ENCODE data around the gene PLOD1. TPM values are rescaled to one million over a fixed set of nuclear protein-coding genes. Genes with fewer than 3 reads are reported as not detected.

PLOD1 gene
- total and polyA plus RNA-seq, 12 donors, result 27.3 to 102 (median 48.5) TPM

DNA sequence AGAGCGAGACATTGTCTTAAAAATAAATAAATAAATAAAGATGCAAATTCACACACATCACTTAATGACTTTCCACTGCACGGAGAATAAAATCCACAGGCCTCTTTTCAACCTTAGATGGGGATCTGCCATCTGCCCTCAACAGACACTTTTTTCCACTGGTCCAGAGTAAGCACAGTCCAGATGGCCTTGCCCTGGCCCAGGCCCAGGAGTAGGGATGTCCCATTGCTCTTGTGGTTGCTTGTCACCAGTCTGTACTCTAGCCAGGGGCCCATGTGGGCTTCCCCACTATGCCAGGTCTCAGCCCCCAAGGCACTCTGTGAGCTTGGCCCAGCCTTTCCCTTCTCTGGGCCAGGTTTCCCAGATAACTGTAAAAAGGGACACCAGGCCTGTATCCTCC lies 17.4 kb downstream of the PLOD1 start:
- no peak overlapping the region for H3K4me3 ChIP-seq
- H3K27ac ChIP-seq, result peak overlapping the region in 2 of 10 donors; percentile 30 to 37
- 87 to 100% methylated on average over 2 of the region's 2 CpGs for WGBS, 2 donors
- H3K27me3 ChIP-seq, result no peaks in the 10 kb centered on the region
- intact Hi-C loops (cut with DNase I), result no loop called here
- H3K9me3 ChIP-seq, result no peaks in the 10 kb centered on the region
- H3K4me1 ChIP-seq, result peaks cover 0 to 15% (median 0%) of the 10 kb centered on the region in 9 donors
- TF ChIP-seq CTCF (IDR thresholded peaks at IDR 0.05), result no peak
- peaks cover 0 to 95% (median 37%) of the 10 kb centered on the region in 9 donors for H3K36me3 ChIP-seq
- ATAC-seq (peak in 2 of 8 donors; percentile 43), DNase-seq (no peak)

- H3K9me3 ChIP-seq, result no peaks in the 10 kb centered on the region
- intact Hi-C loops (cut with DNase I), result loop anchor here in 1 of 10 donors (1.0 kb wide), 1 partner anchor 23 kb away; no protein-coding TSS in a partner anchor
- H3K36me3 ChIP-seq, result peaks cover 0 to 100% (median 38%) of the 10 kb centered on the region in 9 donors
- TF ChIP-seq CTCF (IDR thresholded peaks at IDR 0.05), result no peak
- H3K27ac ChIP-seq, result peak overlapping the region in 3 of 10 donors; percentile 8 to 37 (median 30)
- peaks cover 0 to 15% (median 0%) of the 10 kb centered on the region in 9 donors for H3K4me1 ChIP-seq
- DNase-seq, result no peak
- no peak overlapping the region for H3K4me3 ChIP-seq
- ATAC-seq, result peak in 3 of 8 donors; percentile 35 to 68 (median 55)
- no peaks in the 10 kb centered on the region for H3K27me3 ChIP-seq
- WGBS, 2 donors, result 84 to 87% methylated on average over 11 of the region's 11 CpGs
These were observed 18.1 kb downstream of the PLOD1 start for GRCh38 chr1:11952455-11953109.

DNA sequence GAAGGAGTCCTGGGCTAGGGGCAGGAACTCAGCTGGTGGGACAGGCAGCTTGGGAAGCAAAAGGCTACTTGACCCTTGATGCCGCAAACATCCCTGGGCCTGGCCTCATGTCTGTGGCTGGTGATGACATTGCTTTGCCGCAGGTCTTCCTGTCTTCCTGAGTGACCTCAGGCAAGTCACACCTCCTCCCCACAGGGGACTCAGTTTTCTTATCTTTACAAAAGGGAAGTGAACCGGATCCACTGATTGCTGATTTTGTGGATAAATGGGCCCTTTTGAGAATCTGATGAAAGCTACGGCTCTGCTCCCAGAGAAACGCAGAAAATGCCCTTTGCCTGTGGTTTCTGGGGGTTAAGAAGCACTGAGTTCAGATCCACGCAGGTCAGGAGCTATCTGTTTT lies 20.7 kb downstream of the PLOD1 start:
- H3K9me3 ChIP-seq, result no peaks in the 10 kb centered on the region
- ATAC-seq (no peak), DNase-seq (no peak)
- 81 to 84% methylated on average over 6 of the region's 6 CpGs for WGBS, 2 donors
- no peak for TF ChIP-seq CTCF (IDR thresholded peaks at IDR 0.05)
- no peak overlapping the region for H3K4me3 ChIP-seq
- H3K36me3 ChIP-seq, result peaks cover 0 to 100% (median 49%) of the 10 kb centered on the region in 9 donors
- peaks cover 0 to 15% (median 0%) of the 10 kb centered on the region in 9 donors for H3K4me1 ChIP-seq
- peak overlapping the region in 1 of 10 donors; percentile 21 for H3K27ac ChIP-seq
- intact Hi-C loops (cut with DNase I), result no loop called here
- H3K27me3 ChIP-seq, result no peaks in the 10 kb centered on the region

DNA sequence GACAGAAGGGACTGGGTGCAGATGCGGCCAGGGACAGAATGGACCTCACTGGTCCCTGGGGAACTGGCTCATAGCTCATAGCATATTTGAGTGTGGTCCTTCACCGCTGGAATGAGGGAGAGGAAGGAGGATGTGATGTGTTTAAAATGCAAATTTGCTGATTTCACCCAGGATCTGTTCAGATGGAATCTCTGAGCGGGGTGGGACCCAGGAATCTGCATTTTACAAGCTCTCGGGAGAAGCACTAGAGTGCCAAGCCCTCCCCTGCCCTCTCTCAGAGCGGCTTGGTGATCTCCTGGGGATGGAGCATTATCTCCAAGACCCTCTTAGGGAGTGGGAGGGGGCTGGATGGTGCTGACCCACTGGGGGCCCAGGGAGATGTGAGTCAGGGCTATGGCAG lies 22.9 kb downstream of the PLOD1 start:
- DNase-seq, result no peak
- TF ChIP-seq CTCF (IDR thresholded peaks at IDR 0.05), result no peak
- Histone ChIP-seq H3K9me3 (no peaks in the 10 kb centered on the region), H3K4me1 (peaks cover 0 to 17% (median 0%) of the 10 kb centered on the region in 9 donors), H3K27me3 (no peaks in the 10 kb centered on the region), H3K36me3 (peaks cover 0 to 100% (median 53%) of the 10 kb centered on the region in 9 donors), H3K27ac (no peak overlapping the region), H3K4me3 (no peak overlapping the region)
- intact Hi-C loops (cut with DNase I), result no loop called here
- peak in 2 of 8 donors; percentile 8 to 22 for ATAC-seq
- WGBS, 2 donors, result 84 to 91% methylated on average over 5 of the region's 5 CpGs
